HUES6 (cell line): ENCODE data around the gene NRIP2.
A peak's percentile ranks its signal among the peaks of the same experiment; 100 is the strongest.

ENCODE experiments used
- H3K27ac ChIP-seq: 2 replicates; pipeline ENCODE4 v1.7.0; 2013; ENCODE audit warnings: low read depth, mild to moderate bottlenecking, low read length, inconsistent platforms
- H3K27me3 ChIP-seq: 2 replicates; pipeline ENCODE4 v1.6.1; 2013; ENCODE audit warnings: low read length; ENCODE audit not compliant: control insufficient read depth, insufficient read depth
- H3K36me3 ChIP-seq: 2 replicates; pipeline ENCODE4 v1.6.1; 2013; ENCODE audit warnings: low read length; ENCODE audit not compliant: control insufficient read depth, insufficient read depth
- H3K4me1 ChIP-seq: 2 replicates; pipeline ENCODE4 v1.6.1; 2013; ENCODE audit warnings: low read length; ENCODE audit not compliant: control insufficient read depth, insufficient read depth
- H3K4me3 ChIP-seq: 2 replicates; pipeline ENCODE4 v1.5.1; 2013; ENCODE audit warnings: low read depth, low read length
- H3K9ac ChIP-seq: one replicate; pipeline ENCODE4 v1.6.1; 2013; ENCODE audit warnings: mild to moderate bottlenecking, low read length
- H3K9me3 ChIP-seq: 2 replicates; pipeline ENCODE4 v1.6.1; 2013; ENCODE audit warnings: low read depth, low read length; ENCODE audit not compliant: control insufficient read depth, insufficient read depth

The NRIP2 gene

DNA sequence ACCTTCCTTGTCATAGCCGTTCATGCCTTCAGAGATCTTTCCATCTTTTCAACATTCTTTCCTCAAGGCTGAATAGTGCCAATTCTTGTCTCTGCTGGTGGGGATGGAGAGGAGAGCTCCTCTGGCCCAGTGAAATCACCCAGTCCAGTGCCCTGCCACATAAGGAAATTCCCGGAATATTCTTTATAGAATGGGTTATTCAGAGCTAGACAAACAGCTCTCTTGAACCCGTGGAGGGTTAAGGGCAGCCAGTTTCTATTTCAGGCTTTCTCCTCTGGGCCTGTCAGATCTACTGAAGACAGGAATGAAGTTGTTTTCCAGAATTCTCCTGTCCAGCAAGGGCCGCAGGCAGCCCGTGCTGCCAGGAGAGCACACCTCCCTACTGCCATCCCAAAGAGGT, 8.1 kb upstream of the NRIP2 start:
- Histone ChIP-seq H3K4me3 (no peak overlapping the region), H3K36me3 (peaks cover under 1% of the 10 kb centered on the region), H3K27me3 (no peaks in the 10 kb centered on the region), H3K27ac (no peak overlapping the region), H3K9ac (no peak overlapping the region), H3K4me1 (peaks cover 16% of the 10 kb centered on the region), H3K9me3 (no peaks in the 10 kb centered on the region)

DNA sequence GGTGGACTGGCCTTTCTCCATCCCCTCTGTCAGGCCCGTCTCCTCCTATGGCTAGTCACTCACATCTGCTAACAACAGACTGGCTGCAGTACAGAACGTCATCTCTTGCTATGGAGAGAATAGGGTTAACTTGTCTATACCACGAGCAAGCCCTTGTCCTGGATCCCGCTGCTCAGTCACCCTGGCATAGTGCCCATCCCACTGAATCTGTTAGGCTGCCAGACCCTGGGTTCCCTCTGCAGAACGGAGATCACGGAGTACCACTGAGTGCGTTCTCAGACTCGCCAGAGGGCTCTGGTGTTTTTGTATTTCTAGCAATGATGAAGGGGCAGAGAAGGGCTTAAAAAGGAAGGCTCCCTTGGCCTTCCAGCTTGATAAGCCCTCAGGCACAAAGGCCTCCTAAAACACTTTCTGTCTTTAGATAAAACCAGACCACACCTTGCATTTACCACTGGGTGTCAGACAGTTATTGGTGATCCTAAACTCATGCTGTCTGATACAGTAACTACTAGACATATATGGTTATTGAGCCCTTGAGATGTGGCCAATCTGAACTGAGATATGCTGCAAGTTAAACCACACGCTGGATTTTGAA, 6.3 kb upstream of the NRIP2 start:
- peaks cover 2% of the 10 kb centered on the region for H3K36me3 ChIP-seq
- H3K4me3 ChIP-seq, result no peak overlapping the region
- no peaks in the 10 kb centered on the region for H3K9me3 ChIP-seq
- H3K27ac ChIP-seq, result no peak overlapping the region
- H3K9ac ChIP-seq, result no peak overlapping the region
- H3K4me1 ChIP-seq, result peaks cover 11% of the 10 kb centered on the region
- H3K27me3 ChIP-seq, result no peaks in the 10 kb centered on the region

DNA sequence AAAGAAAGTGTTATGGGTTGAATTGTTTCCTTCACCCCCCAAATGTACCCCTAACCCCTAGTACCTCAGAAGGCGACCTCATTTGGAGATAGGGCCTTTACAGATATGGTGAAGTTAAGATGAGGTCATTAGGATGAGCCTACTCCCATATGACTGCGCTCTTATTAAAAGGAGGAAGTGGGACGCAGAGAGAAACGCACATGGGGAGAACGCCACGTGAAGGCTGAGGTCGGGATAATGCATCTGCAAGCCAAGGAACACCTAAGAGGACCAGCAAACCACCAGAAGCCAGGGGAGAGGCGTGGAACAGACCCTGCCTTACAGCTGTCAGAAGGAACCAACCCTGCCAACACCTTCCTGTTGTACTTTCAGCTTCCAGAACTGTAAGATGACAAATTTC, 1.7 kb upstream of the NRIP2 start:
- peaks cover 5% of the 10 kb centered on the region for H3K36me3 ChIP-seq
- H3K4me3 ChIP-seq, result no peak overlapping the region
- peaks cover 7% of the 10 kb centered on the region for H3K4me1 ChIP-seq
- H3K27ac ChIP-seq, result no peak overlapping the region
- H3K9me3 ChIP-seq, result no peaks in the 10 kb centered on the region
- no peak overlapping the region for H3K9ac ChIP-seq
- H3K27me3 ChIP-seq, result no peaks in the 10 kb centered on the region

DNA sequence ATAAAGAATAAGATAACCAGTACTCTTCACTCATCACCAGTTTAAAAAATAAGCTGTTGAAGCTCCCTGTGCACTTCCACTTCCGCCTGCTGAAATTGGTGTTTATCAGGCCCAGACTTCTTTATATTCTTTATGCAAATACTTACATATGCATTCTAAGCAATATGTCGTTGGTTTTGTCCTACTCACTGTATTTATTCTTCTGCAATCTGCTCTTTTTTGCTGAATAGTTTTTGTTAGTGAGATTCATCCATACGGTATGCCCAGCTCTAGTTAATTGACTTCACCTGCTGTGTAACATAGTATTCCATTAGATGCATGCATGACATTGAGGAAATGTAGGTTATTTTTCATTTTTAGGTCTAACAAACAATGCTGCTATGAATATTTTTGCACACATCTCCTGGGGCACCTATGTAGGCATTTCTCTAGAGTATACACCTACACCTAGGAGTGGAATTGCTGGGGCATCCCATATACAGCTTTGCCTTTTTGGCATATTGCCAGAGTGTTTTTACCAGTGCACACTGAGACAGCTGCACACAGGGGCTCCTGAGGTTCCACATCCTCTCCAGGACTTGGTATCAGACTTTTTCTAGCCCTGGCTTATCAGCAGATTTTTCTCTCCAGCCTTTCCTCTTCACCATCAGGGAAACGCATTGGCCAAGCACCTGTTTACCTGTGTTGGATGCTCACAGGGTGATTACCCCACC, 1.0 kb upstream of the NRIP2 start:
- no peak overlapping the region for H3K27ac ChIP-seq
- H3K4me1 ChIP-seq, result peaks cover 7% of the 10 kb centered on the region
- H3K27me3 ChIP-seq, result no peaks in the 10 kb centered on the region
- H3K4me3 ChIP-seq, result no peak overlapping the region
- H3K9ac ChIP-seq, result no peak overlapping the region
- H3K36me3 ChIP-seq, result peaks cover 5% of the 10 kb centered on the region
- H3K9me3 ChIP-seq, result no peaks in the 10 kb centered on the region

DNA sequence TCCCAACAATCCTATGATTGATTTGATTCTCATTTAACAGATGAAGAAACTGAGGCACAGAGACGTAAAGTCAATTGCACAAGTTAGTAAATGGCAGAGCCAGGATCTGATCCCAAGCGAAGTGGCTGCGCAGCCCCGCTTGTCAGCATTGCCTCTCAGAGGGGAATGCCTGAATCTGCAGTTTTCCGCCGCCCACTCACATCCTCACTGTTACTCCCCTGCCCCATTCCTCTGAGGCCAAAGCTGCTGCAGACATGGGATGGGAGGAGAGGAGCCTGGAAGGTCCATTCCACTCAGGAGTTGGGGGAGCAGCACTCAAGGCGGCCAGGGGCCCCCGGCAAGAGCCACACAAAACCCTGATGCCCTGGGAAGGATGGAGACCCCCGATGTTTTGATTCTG, 1.0 kb downstream of the NRIP2 start:
- no peaks in the 10 kb centered on the region for H3K9me3 ChIP-seq
- no peaks in the 10 kb centered on the region for H3K27me3 ChIP-seq
- no peak overlapping the region for H3K4me3 ChIP-seq
- H3K9ac ChIP-seq, result no peak overlapping the region
- H3K36me3 ChIP-seq, result peaks cover 15% of the 10 kb centered on the region
- H3K27ac ChIP-seq, result no peak overlapping the region
- peaks cover 7% of the 10 kb centered on the region for H3K4me1 ChIP-seq

DNA sequence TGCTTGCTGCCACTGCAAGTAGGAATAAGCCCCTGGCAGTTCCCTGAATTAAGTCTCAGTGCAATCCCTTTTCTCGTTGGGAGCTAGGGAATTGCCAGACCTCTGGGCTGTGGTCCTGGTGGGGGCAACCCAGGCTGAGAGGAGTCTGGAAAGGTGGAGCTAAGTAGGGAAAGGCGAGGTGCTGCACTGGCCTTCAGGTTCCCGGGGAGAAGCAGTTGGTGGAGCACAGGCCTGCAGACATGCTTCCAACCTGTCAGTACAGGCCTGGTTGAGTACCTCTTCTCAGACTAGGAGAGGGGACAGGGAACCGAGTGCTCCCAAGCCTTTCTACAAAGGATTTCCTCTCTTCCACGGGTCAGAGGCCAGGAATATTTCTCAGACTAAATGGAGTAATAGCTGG, 1.5 kb downstream of the NRIP2 start:
- peaks cover 7% of the 10 kb centered on the region for H3K4me1 ChIP-seq
- H3K27me3 ChIP-seq, result no peaks in the 10 kb centered on the region
- no peak overlapping the region for H3K27ac ChIP-seq
- no peaks in the 10 kb centered on the region for H3K9me3 ChIP-seq
- no peak overlapping the region for H3K9ac ChIP-seq
- H3K36me3 ChIP-seq, result peaks cover 16% of the 10 kb centered on the region
- no peak overlapping the region for H3K4me3 ChIP-seq

DNA sequence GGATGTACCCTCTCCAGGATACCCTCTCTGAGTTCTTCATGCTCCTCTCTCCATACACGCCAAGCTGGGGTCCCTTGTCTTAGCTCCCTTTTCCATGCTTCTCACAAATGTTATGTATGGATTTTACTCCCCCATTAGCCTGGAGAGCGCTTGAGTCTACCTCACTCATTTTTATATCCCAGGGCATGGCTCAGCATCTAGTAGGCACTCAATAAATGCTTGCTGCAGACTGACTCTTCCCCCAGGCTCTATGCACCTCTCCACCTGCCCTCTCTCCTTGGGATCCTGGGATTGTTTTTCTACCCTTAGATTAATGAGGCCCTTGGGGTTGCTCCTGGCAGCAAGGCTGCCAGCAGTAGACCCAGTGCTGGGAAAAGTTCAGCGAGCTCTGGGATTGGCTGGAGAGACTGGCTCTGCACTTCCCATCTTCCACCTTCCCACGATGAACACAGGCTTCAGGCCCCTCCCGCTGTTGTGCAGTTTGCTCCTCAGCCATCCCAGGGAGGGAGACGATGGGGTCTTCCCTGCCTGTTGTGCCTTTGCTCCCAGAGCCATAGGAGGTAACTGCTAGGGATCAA, 2.2 kb downstream of the NRIP2 start:
- Histone ChIP-seq H3K27ac (no peak overlapping the region), H3K9ac (no peak overlapping the region)

DNA sequence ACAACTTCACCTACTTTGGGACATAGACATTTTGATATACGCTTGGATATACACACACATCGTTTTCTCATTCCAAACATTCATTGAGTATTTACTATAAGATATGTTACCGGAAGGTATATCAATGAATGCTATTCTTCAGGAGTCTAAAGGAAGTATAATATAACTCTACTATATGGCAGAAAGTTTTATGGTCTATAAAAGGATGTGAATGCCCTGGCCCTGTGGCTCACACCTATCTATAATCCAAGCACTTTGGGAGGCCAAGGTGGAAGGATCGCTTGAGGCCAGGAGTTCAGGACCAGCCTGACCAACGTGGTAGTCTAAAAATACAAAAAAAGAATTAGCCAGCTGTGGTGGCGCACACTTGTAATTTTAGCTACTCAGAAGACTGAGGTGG, 5.6 kb downstream of the NRIP2 start:
- Histone ChIP-seq H3K4me1 (peaks cover 17% of the 10 kb centered on the region), H3K27ac (no peak overlapping the region), H3K9me3 (no peaks in the 10 kb centered on the region), H3K27me3 (no peaks in the 10 kb centered on the region), H3K4me3 (no peak overlapping the region), H3K36me3 (peaks cover 51% of the 10 kb centered on the region), H3K9ac (no peak overlapping the region)

More for the DNA sequence above, 2.2 kb downstream of the NRIP2 start:
- H3K9me3 ChIP-seq, result no peaks in the 10 kb centered on the region
- peaks cover 7% of the 10 kb centered on the region for H3K4me1 ChIP-seq
- H3K4me3 ChIP-seq, result no peak overlapping the region
- H3K36me3 ChIP-seq, result peaks cover 20% of the 10 kb centered on the region
- H3K27me3 ChIP-seq, result no peaks in the 10 kb centered on the region

DNA sequence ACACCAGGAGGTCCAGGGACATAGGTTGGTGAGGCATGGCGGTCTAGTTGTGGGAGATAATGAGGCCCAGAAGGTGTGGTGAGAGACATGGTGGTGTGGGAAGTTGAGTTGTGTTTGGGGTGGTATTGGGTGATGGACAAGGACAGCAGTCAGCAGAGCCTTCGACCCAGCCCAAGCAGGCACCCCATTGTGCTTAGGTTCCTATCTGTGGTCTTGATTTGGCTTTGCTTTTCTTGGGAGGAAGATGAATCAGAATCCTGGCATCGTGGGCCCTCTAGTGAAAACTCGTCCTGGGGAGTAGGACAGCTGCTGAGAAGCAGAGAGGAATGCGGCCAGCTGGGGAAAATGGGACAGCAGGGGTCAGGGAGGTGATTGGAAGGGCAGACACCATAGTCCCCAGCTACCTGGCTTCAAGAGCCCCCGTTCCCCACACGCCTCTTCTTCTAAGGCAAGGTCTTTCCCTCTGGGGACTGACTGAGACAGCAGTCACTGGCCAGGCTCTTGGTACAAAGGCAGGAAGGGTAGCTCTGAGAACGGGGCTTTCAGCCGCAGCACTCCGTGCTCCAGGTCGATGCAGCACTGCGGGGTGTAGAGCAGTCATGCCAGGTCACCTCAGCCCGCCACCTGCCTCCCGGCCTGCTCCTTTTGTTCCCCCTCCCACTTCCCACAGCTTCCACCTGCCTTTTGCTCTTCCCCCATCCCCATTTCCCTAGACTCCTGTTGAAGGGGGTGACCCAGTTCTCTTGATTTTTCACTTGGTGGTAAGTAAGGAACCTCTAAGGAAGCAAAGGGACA, 7.9 kb downstream of the NRIP2 start:
- no peaks in the 10 kb centered on the region for H3K9me3 ChIP-seq
- H3K4me1 ChIP-seq, result peaks cover 15% of the 10 kb centered on the region
- H3K27me3 ChIP-seq, result no peaks in the 10 kb centered on the region
- no peak overlapping the region for H3K4me3 ChIP-seq
- peaks cover 72% of the 10 kb centered on the region for H3K36me3 ChIP-seq
- H3K27ac ChIP-seq, result no peak overlapping the region
- H3K9ac ChIP-seq, result no peak overlapping the region

DNA sequence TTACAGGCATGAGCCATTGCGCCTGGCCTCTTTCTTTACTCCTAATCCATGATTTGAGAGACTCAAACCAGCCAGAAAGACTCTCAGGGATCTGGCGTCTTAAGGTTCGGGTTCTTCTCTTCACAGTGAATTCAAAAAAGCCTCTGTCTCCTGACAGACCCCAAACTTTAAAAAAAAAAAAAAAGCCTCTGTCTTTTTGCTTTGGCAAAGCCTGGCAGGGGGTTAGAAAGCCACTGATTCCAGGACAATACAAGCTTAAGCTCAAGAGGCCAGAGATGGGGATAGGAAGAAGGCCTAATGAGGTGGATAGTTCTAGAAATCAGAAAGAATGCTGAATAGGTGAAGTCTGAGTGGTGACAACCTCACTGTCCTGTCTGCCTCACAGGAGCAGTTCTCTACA, 8.8 kb downstream of the NRIP2 start:
- peaks cover 15% of the 10 kb centered on the region for H3K4me1 ChIP-seq
- H3K9ac ChIP-seq, result no peak overlapping the region
- no peaks in the 10 kb centered on the region for H3K9me3 ChIP-seq
- no peak overlapping the region for H3K27ac ChIP-seq
- no peak overlapping the region for H3K4me3 ChIP-seq
- peaks cover 80% of the 10 kb centered on the region for H3K36me3 ChIP-seq
- H3K27me3 ChIP-seq, result no peaks in the 10 kb centered on the region

DNA sequence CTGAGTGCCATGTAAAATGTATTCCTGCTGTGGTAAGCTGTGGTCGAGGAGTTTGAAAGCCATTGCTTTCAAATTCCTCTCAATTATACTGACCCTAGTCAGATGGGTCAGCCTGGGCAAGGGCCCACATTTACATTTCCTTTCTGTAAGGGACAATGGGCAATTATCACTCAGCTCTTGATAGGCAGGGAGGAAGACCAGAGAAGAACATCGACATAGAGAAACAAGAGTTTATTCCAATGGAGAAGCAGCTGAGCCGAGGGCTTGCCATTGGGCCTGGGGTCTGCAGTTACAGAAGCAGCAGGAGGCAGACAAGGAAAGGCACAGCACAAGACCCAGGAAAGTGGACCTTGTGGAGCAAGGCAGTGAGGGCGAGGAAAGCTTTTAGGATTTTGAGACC, 9.7 kb downstream of the NRIP2 start:
- Histone ChIP-seq H3K27ac (peak overlapping the region; percentile 62), H3K9ac (no peak overlapping the region), H3K4me1 (peaks cover 20% of the 10 kb centered on the region), H3K36me3 (peaks cover 84% of the 10 kb centered on the region), H3K27me3 (no peaks in the 10 kb centered on the region), H3K4me3 (no peak overlapping the region; the same call in 1 of the 2 replicates), H3K9me3 (no peaks in the 10 kb centered on the region)
